Jurkat, Clone E6-1 (cell line): ENCODE measurements around the gene GATA5.
"Not testable (repeated sequence)": the region's sequence is repeated elsewhere in the genome, so short reads cannot be mapped to it uniquely, and the experiment has no call there.

Experiments used
- DNase-seq: peaks from one replicate; pipeline ENCODE4 v3.0.0-alpha.2; 2011; ENCODE audit warnings: low read depth, low spot score
- H3K4me3 ChIP-seq: 2 replicates; pipeline ENCODE4 v1.5.1; 2011; ENCODE audit warnings: mild to moderate bottlenecking, low read length, control low read depth, moderate library complexity

Gene GATA5

DNA sequence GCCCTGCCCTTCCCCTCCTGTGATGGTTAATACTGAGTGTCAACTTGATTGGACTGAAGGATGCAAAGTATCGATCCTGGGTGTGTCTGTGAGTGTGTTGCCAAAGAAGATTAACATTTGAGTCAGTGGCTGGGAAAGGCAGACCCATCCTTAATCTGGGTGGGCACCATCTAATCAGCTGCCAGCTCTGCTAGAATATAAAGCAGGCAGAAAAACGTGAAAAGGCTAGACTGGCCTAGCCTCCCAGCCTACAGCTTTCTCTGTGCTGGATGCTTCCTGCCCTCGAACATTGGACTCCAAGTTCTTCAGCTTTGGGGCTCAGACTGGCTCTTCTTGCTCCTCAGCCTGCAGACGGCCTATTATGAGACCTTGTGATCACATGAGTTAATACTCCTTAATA lies 15.0 kb upstream of the GATA5 start:
- not testable (repeated sequence) for DNase-seq, H3K4me3 ChIP-seq

DNA sequence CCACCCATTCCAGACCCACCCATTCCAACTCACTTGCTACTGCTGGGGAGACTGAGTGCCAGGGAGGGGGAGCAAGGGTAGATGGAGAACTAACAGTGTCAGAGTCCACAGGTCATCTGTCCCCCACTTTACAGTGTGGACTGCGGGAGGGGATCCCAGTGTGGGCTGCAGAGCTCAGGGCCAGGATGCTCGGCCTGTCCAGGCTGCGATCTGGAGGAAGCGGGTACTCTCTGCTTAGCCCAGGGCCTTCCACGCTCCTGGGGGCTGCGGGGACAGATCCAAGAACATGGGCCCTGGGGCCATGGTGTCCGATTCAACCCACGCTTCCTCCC lies 14.1 kb upstream of the GATA5 start:
- DNase-seq = no peak
- H3K4me3 ChIP-seq = no peak overlapping the region

DNA sequence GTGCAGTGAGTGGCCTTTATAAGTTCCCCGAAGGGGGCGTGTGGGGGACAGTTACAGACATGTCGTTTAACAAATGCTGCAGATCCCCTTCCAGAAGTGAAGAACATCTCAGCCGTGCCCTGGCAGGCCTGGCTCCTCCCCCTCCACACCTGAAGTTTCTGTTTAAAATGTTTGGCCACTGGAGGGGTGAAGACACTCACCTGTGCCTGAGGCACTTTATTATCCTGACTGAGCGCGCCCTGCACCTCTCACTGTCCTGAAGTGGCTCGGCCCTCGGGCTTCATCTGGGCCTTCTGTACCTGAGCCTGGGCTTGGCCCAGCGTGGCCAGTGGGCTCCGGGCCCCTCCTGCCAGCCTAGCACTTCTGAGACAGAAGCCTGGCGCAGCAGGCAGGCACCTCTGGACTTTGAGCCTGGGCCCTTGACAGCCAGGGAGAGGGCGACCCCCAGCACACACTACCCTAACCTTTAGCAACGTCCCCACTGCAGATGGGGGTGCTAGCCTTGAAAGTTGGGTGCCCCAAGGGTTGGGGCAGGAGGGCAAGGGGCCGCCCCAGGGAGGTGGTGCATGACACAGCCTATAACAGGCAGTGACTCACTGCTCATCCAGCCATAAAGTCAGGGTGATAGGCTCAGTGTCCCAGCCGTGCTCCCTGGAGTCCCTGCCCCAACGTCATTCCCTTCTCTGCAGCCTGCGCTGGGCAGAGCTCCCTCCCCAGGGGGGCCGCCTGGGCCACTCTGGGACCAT lies 13.6 kb upstream of the GATA5 start:
- DNase-seq = no peak
- no peak overlapping the region for H3K4me3 ChIP-seq

DNA sequence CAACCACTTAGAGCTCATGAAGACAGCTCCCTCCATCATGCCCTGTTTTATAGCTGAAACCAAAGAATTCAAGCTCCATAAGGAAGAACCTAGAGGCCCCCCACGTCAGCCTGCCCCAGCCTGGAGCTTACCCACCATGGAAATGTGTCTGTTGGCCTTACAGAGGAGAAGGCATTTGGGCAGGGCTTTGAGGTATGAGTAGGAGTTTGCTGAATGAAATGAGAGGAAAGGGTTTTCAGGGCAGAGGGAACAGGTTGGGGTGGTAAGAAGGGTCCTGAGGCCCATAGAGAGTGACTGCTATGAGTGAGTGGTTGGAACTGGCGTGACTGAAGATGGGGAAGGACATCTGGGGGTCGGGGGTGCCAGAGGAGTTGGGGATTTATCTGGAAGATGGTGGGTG lies 12.7 kb upstream of the GATA5 start:
- DNase-seq = no peak
- H3K4me3 ChIP-seq = no peak overlapping the region

DNA sequence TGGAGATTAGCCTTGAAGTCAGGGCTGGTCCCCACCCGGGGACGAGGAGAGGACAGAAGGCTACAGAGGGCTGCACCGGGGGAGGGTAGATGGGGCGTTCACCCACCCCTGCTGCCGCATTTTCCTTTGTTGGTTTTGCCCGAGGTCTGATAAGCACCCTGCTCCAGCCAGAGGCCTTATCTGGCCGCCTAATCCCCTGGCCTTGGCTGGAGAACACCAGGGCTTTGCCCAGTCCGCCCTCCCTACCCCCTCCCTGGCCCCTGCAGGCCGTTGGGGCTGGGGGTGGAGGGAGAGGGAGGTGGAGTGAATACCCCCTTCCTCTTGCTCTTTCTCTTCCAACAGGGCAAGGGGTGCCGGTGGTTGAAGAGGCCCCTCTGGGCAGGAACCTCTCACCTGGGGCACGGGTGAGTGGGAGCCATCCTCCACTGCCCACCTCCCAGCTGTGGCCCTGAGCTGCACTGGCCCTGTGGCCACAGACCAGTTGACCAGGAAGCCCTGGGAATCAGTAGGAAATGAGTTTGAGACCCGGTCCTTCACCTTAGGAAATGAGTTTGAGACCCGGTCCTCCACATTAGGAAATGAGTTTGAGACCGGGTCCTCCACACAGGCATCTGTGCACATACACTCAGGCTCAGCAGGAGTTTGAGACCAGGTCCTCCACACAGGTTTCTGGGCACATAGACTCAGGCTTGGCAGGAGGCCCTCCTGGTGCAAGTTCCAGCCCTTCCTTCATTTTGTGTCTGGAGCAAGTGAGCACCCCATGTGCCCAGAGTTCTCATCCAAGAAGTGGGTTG lies 12.0 kb upstream of the GATA5 start:
- H3K4me3 ChIP-seq = no peak overlapping the region
- DNase-seq = no peak

DNA sequence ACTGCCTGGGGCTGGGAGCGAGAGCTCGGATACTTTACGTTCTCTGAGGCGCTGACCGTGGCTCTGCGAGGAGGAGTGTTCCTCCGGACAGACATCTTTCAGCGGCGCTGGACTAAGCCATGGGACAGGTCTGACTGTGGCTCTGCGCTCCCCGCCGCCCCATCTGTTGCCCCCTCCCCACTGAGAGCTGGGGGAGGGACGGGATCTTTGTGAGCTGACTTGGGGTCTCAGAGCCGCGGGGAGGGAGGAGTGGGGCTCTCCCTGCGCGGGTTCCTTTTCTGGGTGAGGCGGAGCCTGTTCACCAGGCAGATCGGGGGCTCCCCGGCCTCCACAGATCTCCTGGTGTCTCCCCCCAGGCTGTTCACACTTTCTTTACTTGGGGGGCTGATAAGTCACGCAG lies 11.3 kb upstream of the GATA5 start:
- no peak for DNase-seq
- H3K4me3 ChIP-seq = no peak overlapping the region

DNA sequence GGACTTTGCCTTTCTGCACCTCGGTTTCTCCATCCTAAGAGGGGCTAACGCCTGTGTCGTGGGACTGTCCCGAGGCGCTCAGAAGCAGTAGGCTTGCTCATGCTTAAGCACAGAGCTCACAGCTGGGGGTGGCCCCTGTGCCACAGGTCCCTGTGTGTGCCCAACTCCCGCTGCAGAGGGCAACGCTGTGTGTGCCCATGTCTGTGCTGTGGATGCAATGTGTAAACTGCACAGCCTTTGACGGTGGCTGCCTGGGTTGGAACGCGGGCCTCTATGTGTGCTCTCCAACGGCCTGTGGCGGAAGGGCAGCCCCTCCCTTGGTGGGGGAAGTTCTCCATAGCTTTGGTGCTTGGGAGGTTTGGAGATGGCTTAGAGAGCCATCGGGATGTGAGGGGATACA lies 10.7 kb upstream of the GATA5 start:
- H3K4me3 ChIP-seq = no peak overlapping the region
- no peak for DNase-seq

DNA sequence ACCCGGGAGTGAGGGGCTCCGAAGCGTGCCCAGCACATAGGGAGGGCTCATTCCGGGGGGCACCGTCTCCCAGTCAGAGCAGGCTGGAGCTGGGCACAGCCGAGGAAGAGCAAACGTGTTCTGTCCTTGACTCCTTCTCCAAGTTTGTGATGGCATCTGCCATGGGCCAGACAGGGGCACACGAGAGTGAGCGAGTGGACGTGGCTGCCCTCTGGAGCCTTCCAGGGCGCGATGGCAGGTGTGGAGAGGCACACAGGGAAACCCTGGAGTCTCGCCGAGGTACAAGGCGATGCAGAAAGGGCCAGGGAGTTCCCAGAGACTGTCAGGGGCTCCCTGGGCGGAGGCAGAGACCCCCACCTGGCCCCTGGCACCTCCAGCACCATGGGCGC lies 9.9 kb upstream of the GATA5 start:
- DNase-seq = no peak
- H3K4me3 ChIP-seq = no peak overlapping the region

DNA sequence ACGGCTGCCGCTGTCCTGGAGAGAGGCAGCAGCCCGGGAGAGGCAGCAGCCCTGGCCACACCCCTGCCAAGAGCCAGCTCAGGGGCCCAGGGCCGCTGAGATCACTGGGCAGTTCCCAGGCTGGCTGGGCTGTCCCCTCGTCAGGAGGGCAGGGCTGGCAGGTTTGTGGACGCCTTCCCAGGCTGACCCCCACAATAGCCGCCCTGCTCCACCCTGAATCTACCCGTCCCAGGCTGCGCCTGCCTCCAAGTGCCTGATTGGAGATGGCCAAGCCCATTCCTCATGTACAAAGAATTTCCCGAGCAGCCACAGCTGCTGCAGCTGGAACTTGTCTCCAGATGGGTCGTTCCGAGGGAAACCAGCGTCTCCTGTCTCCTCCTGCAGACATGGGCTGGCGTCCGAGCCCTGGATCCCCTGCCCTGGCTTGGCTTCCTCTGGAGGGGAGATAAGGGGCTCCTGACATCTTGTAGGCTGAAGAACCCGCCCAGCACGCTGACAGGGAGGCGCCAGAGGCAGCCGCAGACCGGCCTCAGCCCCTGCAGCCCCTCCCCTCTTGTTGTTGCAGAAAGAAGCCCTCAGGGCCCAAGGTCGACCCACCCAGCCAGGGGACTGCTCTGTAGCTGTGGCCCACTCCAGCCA lies 9.4 kb upstream of the GATA5 start:
- no peak overlapping the region for H3K4me3 ChIP-seq
- DNase-seq = no peak

DNA sequence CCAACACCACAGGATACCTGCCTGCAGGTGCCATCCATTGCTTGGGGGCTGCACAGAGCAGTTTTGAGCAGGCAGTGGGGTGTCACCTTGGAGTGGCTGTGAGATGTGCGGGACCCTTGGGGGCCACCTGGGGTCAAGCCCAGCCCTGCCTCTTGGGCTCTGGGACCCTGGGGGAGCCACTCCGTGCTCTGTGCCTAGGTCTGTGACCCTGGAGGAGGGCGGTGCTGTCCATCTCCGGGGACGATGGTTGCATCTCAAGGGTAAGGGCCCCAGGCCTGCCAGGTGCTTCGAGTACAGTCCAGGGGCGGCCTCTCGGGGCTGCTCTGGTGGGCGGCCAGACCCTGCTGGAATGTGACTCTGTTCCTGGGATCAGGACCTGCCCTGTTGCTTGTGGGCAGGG lies 8.7 kb upstream of the GATA5 start:
- DNase-seq = no peak
- no peak overlapping the region for H3K4me3 ChIP-seq

DNA sequence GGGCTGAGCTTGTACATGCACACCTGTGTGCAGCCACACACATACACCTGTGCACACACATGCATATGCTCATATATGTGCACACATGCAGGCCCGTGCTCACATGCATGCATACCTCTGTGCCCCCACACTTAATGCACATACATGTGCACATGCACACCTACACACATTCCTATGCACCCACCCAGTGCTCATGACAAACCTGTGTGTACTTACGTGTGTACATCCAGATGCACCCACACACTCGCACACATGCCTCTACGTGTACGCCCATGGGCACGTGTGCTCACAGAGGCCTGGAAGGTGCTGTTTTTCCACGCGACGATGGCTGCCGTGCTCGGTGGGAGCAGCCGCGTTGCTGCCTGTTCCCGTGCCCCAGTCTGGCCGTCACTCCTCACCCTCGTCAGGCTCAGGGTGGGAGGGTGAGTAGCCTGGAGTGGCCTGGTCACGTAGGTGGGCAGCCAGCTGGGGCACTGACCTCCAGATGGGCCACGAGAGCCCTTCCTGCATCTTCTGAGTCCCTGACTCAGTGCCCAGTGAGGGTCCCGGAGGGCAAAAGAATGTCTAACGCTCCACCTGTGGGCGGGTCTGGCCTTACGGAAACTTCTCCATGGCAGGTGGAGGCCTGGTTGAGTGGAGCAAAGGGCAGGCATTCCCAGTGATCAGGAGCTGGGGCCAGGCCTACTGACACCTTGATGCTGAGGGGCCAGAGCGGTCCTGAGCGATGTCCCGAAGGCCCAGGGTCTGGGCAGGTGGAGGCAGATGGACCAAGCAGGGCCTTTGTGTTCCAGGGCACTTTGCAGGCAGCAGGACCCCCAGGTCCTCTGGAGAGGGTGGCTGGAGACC lies 8.0 kb upstream of the GATA5 start:
- DNase-seq = no peak
- H3K4me3 ChIP-seq = no peak overlapping the region

DNA sequence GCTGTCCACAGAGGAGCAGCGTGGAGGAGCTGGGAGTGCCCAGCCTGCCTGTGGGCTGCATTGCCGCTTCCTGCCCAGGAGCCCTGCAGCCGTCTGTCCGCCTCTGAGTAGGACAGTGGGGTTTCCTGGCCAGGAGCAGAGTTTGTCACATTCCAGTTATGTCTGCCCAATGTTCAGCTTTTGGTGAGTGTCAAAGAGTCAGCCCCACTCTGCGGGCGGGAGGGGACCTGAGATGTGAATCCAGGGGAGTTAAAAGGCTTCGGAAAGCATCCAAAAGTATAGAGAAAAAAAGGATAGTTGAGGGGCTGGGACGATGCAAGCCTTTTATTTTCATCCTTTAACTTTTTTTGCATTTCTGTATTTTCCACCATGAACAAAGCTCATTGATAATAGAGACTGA lies 7.2 kb upstream of the GATA5 start:
- H3K4me3 ChIP-seq = no peak overlapping the region
- no peak for DNase-seq

DNA sequence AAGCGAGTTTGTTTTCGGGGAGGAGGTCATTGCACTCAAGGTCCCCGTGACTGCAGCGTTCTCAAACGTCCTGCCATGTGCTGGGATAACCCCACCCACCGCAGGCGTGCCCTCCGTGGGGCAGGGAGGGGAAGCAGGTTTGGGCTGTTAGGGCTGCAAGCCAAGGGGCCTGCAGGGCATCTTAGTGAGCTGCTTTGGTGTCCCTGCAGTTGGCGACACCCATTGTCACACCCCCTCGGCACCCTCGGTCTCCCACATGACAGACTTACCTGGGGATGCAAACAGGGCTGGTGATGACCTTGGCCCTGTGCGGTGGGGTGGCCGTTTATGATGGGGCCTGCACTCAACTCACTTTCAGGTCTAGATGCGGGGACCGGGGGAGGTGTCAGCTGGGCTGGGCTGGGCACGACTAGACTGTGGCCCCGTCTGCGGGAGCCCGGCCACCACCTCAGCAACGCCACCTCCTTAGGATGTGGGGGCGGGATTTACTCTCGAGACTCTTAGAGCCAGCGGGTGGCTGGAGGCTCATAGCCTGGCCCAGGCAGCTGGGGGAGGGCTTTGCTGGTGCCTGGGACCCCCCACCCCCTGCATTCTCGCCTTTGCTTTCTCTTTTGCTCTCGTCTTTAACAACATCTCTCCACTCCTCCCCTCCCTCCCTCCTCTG lies 6.5 kb upstream of the GATA5 start:
- no peak for DNase-seq
- no peak overlapping the region for H3K4me3 ChIP-seq

DNA sequence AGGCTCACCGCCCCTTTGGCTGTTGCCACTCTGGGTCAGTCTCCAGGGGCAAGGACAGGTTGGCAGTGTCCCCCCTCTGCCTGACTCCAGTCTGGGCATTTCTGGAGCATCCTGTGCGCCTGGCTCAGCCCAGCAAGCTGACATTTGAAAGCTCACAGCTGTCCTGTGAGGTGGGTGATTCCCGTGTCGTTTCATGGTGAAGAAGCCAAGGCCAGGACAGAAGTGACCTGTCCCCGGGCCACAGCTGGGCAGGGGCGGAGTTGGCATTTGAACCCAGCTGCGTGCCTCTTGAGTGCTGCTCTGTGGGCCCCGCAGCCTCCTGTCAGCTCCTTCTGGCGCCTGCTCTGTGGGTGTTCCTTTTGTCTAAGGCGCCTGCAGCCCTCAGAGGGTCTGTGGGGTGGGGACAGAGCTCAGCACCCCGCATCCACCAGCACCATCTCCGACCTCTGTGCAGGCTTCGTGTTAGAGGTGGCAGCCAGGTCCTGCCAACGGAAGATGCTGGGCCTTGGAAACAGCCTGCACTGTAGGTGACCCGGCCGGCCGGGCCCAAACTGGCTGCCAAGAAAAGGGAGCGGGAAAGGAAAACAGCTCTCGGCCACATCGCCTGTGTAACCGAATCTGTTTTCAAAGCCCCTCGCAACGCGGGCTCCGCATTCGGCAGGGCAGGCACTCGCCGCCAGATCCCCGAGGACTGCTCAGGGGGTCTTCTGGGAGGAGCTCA lies 5.8 kb upstream of the GATA5 start:
- DNase-seq = no peak
- no peak overlapping the region for H3K4me3 ChIP-seq

DNA sequence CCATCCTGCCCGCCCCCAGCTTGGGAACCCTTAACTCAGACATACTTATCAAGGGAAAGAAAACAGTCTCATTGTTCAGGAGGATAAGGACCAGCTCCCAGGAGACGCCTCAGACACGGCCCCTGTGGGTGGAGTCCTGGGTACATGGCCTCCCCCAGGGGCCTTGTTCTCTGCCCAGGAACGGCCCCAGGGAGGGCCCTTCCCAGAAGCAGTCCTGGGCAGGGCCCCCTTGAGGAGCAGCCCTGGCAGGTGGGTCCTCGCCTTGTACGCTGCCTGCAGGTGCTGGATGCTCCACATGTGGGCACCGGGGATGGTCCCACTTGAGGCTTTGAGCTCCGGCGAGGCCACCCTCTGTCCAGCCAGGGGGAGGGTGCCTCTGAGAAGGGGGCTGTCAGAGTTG lies 4.5 kb upstream of the GATA5 start:
- H3K4me3 ChIP-seq = no peak overlapping the region
- no peak for DNase-seq

DNA sequence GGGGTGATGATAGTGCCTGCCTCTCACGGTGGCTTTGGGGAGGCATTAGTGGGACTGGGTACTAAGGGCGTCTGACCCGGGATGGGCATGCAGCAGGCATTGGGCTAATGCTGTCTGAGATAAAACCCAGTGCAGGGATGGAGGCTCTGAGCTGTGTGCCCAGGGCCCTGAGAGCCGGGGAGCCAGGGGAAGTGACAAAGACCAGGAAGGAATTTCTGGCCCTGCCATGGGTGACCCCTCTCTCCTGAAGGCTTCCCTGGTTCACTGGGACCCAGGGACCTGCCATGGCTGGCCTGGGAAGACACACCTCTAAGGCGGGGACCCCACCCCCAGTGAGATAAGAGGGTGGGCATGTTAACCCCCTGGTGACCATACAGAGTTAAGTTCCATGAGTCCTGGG lies 3.9 kb upstream of the GATA5 start:
- H3K4me3 ChIP-seq = no peak overlapping the region

DNA sequence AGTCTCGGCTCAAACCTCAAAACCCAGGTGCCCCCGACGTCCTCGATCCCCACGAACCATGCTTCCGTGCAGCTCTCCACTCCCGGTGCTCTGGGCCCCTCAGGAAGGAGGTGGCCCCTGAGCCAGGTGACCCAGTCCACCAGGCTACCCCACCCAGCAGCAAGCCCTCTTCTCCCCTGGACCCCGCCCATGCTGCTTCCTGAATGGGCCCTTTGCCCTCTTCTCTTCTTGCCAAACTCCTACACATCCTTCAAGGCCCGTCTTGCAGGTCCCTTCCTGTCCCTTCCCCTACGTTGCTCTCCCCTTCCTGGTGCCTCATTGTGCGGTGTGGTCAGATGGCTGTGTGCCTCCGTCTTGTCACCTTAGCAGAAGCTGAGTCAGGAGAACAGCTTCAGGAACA lies 3.4 kb upstream of the GATA5 start:
- no peak for DNase-seq

More for the DNA sequence above, 3.9 kb upstream of the GATA5 start:
- DNase-seq = no peak

DNA sequence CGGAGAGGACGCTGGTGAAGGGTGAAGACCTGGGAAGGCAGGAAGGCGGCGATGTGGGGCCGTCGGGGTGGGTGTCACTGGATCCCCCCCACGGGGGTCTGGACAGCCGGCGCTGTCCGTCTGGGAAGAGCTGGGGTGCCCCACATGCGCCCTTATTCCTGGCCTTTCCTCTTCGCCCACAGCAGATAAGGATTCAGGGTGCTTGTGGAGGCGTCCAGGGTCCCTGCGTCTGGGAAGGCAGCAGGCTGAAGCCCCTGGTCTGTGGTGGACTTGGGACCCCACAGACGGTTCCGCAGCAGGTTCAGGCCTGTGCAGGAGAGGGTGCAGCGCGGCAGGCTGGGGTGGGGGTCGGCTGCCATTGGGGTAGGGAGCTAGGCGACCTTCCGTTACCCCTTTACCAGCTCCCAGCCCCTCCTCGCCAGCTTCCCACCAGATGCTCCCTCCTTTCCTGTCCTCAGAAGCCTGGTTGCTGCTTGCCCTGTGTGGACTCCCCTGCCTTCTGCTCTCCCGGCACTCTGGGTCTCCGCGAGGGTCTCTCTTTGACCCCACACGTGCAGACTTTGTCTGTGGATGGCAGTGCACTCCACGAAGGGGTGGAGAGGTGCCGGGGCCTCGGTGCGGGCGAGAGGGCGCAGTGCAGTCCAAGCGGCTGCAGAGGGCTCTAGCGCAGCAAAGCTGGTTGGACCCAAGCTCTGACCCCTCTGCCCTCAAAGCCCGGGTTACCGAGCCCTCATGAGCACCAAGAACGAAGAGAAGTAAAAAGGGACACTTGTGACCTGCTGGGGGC lies 2.1 kb upstream of the GATA5 start:
- H3K4me3 ChIP-seq = no peak overlapping the region
- DNase-seq = no peak

More for the DNA sequence above, 3.4 kb upstream of the GATA5 start:
- H3K4me3 ChIP-seq = no peak overlapping the region
